ENCODE data around the gene JAKMIP1.

Gene JAKMIP1

DNA sequence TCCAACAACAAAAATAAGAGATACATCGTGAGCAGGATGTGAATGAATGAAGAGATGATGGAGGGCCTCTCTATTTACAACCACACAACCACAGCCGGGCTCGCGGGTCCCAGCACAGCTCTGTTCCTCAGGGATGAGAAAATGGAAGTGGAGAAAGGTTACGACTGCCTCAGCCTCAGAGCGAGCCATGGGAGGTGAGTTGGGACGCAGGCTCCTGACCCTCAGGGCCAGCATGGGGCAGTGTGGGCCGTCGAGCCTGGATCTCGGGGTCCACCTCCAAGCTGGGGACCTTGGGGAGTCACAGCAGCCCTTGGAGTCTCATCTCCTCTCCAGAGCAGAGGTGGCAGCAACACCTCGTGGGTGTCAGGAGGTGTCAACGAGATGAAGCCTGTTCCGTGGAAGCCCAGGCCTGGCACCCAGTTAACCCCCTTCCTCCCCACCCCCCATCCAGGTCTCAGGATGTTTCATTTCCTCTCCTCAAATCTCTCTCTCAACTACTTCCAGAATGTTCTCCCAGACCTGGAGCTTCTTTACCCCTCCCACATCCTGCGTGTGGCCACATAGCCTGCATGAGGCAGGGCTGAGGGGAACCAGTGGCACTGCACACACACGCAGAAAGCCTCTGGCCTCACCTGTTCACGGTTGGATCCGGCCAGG, 208.1 kb downstream of the JAKMIP1 start:
- DNase-seq (ENCODE audit: low read depth, low spot score): no peak

DNA sequence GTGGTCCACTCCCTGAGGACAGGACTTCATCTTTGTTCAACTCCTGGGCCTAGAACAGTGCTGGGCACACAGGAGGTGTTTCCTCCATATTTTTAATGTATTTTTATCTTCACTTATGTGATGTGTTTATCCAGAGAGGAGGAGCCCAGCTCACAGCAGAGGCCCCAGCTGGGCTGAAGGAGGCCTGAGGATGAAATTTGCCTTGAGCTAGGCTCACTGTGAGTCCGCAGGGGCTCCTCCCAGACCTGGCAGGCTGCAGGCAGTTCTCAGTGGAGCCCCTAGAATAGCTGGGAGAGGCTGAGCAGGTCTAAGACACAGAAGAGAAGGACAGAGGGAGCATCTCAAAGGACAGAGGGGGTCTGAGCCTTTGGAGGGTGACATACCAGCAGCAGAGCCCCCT, 208.9 kb downstream of the JAKMIP1 start:
- no peak for DNase-seq (ENCODE audit: low read depth, low spot score)

DNA sequence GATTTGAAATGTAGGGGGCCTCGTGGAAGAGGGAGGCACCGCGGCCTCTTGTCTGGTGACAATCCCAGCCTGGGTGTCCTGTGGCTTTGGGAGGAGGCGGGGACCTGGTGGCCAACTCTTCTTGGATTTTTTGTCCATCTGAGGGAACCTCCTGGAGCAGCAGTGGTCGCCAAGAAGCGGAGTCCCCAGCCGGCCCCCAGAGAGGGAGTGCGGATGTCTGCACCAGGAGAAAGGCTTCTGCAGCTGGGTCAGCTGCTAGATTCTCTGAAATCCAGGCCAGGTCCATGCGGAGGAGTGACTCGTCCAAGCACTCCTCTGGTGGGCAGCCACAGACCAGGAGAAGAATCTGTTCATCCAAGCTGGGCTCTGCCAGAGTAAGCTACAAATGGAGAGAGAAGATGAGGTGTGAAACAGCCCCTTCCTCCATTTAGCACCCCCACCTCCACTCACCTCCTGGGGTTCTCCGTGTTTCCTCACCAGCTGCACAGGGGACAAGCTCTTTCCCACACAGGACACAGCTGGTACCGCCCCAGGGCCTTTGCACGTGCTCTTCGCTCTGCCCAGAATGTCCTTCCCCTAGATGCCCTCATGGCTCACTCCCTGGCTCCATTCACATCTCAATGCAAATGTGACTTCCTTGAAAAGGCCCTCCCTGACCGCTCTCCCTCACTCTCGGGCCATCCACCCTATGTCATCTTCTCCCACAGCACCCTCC, 209.7 kb downstream of the JAKMIP1 start:
- DNase-seq (ENCODE audit: low read depth, low spot score): no peak

DNA sequence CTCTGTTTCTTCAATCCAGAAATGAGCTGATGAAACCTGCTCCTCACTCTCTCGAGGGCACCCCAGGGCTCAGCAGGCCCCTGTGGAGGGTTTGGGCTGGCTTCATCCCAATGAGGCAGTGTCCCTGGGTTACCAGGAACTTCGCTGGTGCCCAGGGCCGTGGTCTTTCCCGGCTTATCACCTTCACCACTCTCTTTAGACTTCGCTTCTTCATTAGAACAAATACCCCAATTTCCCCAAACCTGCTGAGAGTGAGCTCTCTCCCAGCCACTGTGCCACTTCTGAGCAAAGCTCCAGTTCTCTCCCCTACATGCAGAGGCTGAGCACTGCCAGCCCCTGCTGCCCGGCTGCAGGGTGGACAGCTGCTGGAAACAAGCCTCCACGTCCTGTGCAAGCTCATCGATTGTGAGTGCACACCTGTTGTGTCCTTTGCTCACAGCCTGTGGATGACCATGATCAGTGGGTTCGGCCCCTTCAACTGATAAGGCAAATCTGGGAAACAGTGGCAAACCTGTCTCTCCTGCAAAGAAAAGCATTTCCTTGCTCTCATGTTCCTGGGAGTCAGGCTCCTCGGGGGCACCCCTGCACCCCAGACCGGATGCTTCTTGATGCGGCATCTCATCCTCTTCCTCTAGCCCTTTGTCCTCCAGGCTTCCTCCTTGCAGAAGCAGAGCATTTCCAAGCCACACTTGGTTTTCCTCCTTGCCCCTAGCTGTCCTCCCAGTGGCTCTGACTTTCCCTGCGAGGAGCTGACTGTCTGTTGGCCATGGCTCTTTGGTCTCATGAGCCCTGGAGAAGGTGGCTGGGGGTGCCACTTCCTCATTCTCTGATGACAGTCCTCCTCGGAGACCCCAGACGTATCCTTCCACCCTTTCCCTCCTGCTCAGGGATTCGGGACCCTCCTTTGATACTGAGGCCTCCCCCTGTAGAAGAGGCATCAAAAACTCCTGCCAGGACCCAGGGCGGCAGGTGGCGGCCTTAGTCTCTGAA, 210.8 kb downstream of the JAKMIP1 start:
- DNase-seq (ENCODE audit: low read depth, low spot score): no peak

DNA sequence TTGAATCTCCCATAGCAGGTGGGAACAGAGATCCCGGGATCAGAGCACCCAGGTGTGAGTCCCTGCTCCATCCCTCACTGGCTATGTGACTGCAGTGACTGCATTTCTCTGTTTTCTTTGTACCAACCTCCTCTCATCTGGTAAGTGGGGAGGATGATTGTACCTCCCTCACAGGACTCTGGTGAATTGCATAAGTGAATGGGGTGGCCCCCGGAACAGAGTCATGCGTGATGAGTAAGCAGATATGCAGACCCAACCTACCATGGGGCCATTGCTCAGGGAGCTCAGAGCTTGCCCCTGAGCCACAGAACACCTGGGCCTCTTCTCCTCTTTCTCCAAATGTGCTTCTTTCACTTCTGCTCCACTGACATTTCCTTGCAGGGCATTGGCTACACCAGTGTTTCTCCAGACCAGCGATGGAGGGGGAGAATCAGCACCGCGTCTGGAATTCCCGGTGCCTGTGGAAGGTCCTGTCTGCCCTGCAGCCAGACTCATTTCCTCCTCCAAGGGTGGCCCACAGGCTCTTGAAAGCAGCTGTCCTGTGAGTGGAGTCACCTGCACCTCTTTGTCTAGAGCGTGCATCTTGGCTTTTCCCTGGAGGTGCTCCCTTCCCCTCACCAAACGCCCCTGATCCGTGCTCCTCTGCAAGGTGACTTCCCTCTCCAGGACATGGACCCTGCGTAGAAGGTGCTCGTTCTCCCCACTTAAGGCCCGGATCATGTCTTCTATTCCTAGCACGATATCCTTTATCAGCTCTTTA, 212.1 kb downstream of the JAKMIP1 start:
- DNase-seq (ENCODE audit: low read depth, low spot score): no peak

DNA sequence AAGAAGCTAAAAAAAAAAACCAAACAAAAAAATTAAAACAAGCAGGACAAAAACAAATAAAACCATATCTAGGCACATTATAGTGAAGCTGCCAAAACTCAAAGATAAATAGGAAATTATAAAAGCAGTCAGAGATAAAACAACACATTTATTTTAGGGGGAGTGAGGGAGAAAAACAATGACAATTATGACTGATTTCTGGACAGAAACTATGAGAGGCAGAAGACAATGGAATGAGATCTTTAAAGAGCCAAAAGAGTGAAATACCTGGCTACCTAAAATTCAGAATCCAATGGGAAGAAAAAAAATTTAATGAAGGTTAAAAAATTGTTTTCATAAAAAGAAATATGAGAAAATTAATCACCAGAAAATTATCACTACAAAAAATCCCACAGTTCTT, 215.5 kb downstream of the JAKMIP1 start:
- no peak for DNase-seq (ENCODE audit: low read depth, low spot score)

DNA sequence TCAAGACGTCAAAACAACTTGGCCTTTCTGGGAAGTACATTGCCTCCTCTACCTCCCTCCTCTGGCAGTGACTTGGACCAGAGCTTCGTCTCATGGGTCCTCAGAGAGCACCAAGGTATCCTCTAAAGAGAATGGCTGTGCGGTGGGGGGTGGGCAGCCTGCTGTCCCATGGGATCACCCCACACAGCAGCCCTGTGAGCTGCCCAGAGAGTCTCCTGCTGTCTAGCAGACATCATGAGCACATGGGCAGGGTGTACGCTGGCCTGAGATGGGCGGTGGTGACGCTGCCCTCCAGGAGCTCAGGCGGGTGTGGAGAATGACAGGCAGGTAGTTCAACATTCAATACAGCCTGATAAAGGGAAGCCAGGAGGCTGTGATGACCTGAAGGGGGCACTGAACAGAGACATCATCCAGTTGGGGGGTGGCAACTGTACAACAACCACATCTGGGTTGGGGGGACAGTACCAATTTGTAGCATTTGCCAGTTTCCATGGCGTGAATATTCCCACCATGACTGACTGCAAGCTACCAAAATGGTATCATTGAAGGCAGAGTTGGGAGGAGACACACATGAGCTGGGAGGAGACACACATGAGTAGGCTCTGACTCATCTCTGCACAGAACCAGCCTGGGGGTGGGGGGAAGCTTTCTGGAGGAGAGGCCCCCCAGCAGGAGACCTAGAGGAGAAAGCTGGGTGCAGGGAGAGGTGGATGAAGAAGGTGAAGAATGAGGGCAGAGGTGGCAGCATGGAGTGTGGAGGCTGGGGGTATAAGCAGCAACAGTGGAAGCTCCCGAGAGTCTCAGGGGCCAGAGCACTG, 218.0 kb downstream of the JAKMIP1 start:
- no peak for DNase-seq (ENCODE audit: low read depth, low spot score)

DNA sequence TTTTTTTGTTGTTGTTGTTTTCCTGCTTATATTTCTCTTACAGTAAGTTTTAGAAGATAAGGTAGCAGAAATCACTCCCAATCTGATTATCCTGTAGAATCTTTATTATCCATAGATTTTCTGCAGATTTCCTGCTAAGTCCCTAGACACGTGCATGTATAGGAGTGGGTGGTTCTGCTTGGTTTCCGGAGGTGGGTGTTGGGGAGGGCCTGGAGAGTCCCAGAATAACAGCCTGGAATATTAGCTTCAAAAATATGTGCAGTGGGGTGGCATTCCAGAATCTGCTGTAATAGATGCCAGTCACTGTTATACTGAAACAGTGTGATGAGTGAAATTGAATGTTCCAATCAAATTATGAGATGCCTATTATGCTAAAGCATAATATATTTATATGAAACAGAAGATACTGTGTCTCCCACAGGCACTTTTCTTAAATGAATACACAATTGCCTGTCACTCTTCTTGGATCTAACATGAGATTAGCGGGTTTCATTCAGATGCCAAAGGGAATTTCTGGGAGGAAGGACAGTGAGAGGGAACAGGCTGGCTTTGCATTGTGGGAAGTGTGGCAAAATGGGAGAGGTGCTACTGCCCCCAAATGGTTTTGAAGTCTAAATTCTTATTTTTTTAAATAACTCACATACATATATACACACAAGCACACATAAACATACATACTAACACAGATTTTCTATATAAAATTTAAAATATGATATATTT, 219.8 kb downstream of the JAKMIP1 start:
- DNase-seq (ENCODE audit: low read depth, low spot score): no peak

DNA sequence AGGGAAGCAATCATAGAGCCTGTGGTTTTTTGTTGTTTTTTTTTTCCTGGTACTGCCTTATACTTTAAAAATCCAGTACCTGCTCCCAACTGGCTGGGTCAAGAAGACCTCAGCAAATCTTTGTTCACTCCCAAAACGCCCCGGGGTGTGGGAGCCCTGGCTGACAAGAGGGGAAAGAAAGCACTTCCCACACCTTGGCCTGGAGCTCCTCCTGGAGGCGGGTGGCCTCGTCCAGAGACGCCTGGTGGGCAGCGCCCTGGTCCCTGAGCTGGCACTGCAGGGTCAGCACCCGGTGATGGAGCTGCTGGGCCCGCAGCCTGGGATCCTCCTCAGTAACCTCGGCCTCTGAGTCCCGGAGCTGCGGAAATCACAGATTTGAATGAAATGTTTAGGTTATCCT, 220.4 kb downstream of the JAKMIP1 start:
- DNase-seq (ENCODE audit: low read depth, low spot score): no peak

DNA sequence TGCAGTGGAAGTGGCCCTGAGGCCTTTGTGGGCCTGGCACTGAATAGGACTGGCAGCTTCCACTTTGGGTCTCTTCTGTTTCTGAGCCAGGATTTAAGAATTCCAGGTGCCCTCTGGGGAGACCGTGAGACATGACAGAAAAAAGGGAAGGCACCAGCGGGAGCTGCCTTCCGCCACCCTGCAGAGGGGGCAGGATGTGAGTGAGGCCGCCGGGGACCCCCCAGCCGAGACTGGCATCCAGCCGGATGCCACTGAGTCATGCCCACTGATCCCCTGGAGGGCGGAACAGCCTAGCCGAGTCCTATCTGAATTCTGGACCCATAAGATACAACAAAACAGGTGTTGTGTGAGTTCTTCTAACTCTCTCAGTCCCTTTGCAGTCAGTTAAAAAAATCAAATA, 223.4 kb downstream of the JAKMIP1 start:
- no peak for DNase-seq (ENCODE audit: low read depth, low spot score)

DNA sequence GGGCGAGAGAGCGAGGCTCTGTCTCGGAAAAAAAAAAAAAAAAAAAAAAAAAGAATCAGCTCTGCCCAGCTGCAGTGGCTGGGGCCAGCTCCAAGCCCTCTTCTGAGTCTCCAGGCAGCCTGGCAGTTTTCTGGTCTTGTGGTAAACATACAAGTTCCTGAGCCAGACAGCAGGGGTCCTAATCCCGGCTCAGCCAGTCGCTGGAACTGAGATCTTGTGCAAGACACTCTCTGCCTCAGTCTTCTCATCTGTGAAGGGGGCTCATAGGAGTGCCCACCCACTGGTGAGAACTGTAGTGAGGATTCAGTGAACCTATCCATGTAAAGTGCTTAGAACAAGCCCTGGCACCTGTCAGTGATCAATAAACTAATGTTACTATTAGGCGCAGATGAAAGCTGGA, 223.9 kb downstream of the JAKMIP1 start:
- DNase-seq (ENCODE audit: low read depth, low spot score): no peak

Data from activated CD4-positive, CD25-positive, alpha-beta regulatory T cell treated with anti-CD3 and anti-CD28 coated beads, Interleukin-2, amount 50 U/mL, for 16 hours (primary cell).